Thoracic aorta (tissue), 2 donors: Measurements from ENCODE around the gene MAP4. TPM values are rescaled to one million over a fixed set of nuclear protein-coding genes. Genes with fewer than 3 reads are reported as not detected.

ENCODE experiments used
- ATAC-seq: fragments of 150-250 bp; one replicate; pipeline ENCODE4 v1.8.0; 2017; ENCODE audit warnings: low read depth; ENCODE audit not compliant: insufficient number of reproducible peaks, low FRiP score
- DNase-seq: peaks from one replicate; pipeline ENCODE4 v3.0.0-alpha.2; 2020; ENCODE audit warnings: low spot score
- H3K27ac ChIP-seq, 2 donors: fragments of 200-600 bp; sonication (generic); 1 replicate in 1 of 2; 2 replicates in 1 of 2; pipeline ENCODE4 v1.5.1; 2016; ENCODE audit warnings: mild to moderate bottlenecking in 2 of 2, moderate library complexity in 2 of 2
- H3K27me3 ChIP-seq: fragments of 200-600 bp; sonication (generic); replicated peaks from 2 replicates; pipeline ENCODE4 v1.6.0; 2016; ENCODE audit warnings: mild to moderate bottlenecking; ENCODE audit not compliant: insufficient read depth
- H3K36me3 ChIP-seq: fragments of 200-600 bp; sonication (generic); one replicate; pipeline ENCODE4 v1.5.1; 2016
- H3K4me1 ChIP-seq, 2 donors: fragments of 200-600 bp; sonication (generic); 1 replicate in 1 of 2; 2 replicates in 1 of 2; pipeline versions ENCODE4 v1.5.1 to v1.6.0; 2016; ENCODE audit warnings: low read depth in 2 of 2, mild to moderate bottlenecking in 1 of 2; ENCODE audit not compliant: control insufficient read depth in 1 of 2
- H3K4me3 ChIP-seq: fragments of 200-600 bp; sonication (generic); 2 replicates; pipeline ENCODE4 v1.5.1; 2016; ENCODE audit warnings: mild to moderate bottlenecking
- H3K9me3 ChIP-seq: fragments of 200-600 bp; sonication (generic); 2 replicates; pipeline ENCODE4 v1.5.1; 2016
- CTCF ChIP-seq: fragments of 200-600 bp; sonication (generic); IDR thresholded peaks from one replicate; pipeline ENCODE4 v1.5.1; 2019; ENCODE audit warnings: antibody characterized with exemption
- total RNA-seq, 2 donors: library from RNA; depleted of rRNA; stranded (reverse); fragments of >200 nt; gene quantifications; one replicate each; pipeline versions ENCODE4 v1.1.0 to v1.2.3, GENCODE V29; 2016

Gene MAP4
- total RNA-seq, 2 donors from 2014 or later: 252 to 264 TPM

GRCh38 chr3:48038971-48039481 is 22.8 kb upstream of the MAP4 start:
- Histone ChIP-seq H3K36me3 (no peaks in the 10 kb centered on the region), H3K4me3 (no peak overlapping the region), H3K4me1 (peaks cover 47 to 79% of the 10 kb centered on the region in 2 donors), H3K9me3 (no peaks in the 10 kb centered on the region), H3K27me3 (no peaks in the 10 kb centered on the region), H3K27ac (peak overlapping the region; percentile 68 to 75)
- TF ChIP-seq CTCF: no peak
- DNase-seq (no peak), ATAC-seq (no peak)

- H3K4me1 ChIP-seq: peaks cover 50 to 73% of the 10 kb centered on the region in 2 donors
- DNase-seq (no peak), ATAC-seq (peak; percentile 84)
- H3K36me3 ChIP-seq: no peaks in the 10 kb centered on the region
- H3K4me3 ChIP-seq: no peak overlapping the region
- no peaks in the 10 kb centered on the region for H3K27me3 ChIP-seq
- TF ChIP-seq CTCF: no peak
- peak overlapping the region; percentile 70 to 80 for H3K27ac ChIP-seq
- no peaks in the 10 kb centered on the region for H3K9me3 ChIP-seq
Measured at GRCh38 chr3:48034000-48034516, 17.8 kb upstream of the MAP4 start.

DNA sequence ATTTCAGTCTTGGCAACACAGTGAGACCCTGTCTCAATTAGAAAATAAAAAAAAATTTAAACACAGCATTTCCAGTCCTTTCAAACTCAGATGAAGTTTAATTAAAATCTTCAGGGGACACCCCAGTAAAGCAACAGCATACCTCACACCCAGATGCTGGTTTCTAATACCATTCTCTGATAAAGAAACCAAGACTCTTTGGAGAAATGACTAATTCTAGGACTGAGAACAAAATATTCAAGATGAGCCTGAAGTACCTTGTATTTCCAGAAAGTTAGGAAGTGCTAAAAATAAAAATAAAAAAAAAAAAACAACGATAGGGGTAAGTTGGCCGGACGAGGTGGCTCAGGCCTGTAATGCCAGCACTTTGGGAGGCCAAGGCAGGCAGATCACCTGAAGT is 14.0 kb upstream of the MAP4 start:
- TF ChIP-seq CTCF: no peak
- Histone ChIP-seq H3K36me3 (no peaks in the 10 kb centered on the region), H3K27ac (peak overlapping the region in 1 of 2 donors; percentile 80), H3K9me3 (no peaks in the 10 kb centered on the region), H3K27me3 (no peaks in the 10 kb centered on the region), H3K4me1 (peaks cover 33 to 68% of the 10 kb centered on the region in 2 donors), H3K4me3 (no peak overlapping the region)
- DNase-seq: no peak
- no peak for ATAC-seq

DNA sequence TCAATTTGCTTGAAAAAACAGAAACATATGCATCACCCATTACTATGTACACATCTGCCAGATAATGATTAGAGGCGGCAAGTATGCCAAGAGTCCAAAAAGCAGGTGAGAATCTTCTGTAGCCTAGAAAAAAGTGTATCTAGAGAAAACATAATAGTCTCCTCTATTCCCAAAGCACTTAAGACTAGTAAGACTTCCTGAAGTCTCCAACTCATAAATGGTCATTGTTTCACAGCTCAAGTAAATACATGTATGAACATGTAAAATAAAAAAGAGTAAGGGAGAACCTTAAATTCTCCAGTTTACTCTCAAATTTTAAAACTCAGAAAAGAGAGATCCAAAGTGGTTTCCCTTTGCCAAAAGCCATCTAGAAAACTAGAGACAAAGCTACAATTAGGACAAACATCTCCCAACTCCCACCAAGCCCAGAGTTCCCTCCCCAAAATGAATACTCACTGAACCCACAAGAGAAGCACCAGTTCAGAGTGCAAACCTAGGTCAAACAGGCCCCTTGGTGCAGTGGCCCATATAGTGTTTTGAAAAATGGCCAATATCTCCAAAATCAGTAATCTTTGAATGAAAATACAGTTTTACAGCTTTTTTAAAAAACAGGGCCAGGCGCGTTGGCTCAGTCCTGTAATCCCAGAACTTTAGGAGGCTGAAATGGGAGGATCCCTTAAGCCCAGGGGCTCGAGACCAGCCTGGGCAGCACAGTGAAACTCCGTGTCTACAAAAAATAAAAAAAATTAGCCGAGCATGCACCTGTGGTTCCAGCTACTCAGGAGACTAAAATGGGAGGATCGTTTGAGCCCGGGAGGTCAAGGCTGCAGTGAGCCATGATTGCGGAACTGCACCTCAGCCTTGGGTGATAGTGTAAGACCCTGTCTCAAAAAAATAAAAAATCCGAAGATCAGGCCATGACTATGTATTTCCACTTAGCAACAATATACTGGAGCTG is 11.0 kb upstream of the MAP4 start:
- DNase-seq: no peak
- Histone ChIP-seq H3K4me3 (no peak overlapping the region), H3K27ac (peak overlapping the region; percentile 4), H3K36me3 (no peaks in the 10 kb centered on the region), H3K4me1 (peaks cover 25 to 66% of the 10 kb centered on the region in 2 donors), H3K27me3 (no peaks in the 10 kb centered on the region), H3K9me3 (no peaks in the 10 kb centered on the region)
- TF ChIP-seq CTCF: no peak
- no peak for ATAC-seq

GRCh38 chr3:48026098-48026497 is 9.9 kb upstream of the MAP4 start:
- no peaks in the 10 kb centered on the region for H3K27me3 ChIP-seq
- no peak for DNase-seq
- ATAC-seq: no peak
- no peaks in the 10 kb centered on the region for H3K9me3 ChIP-seq
- H3K36me3 ChIP-seq: no peaks in the 10 kb centered on the region
- peaks cover 26 to 71% of the 10 kb centered on the region in 2 donors for H3K4me1 ChIP-seq
- TF ChIP-seq CTCF: no peak
- H3K27ac ChIP-seq: no peak overlapping the region
- no peak overlapping the region for H3K4me3 ChIP-seq
